ENCODE results near the gene LDHA.

LDHA gene

DNA sequence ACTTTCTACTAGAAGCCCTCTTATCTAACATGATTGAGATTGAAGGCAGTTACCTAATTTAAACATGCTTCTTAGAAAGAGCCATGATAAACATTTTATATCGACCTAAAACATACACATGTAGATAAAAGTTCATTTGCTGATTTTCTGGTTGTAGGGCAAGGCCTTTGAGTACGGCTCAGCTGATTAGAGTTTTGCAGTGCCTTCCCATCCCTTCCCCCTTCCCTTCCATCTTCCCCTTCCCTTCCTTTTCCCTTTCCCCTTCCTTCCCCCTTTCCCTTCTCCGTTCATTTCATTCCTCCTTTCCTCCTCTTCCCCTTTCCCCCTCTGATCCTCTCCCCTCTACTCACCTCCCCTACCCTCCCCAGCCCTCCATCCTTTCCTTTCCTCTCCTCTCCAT, 22.1 kb downstream of the LDHA start:
- Histone ChIP-seq H3K36me3 (replicated peaks; ENCODE audit: low read depth, low read length) (no peaks in the 10 kb centered on the region), H2AFZ (ENCODE audit: low read depth, low read length) (no peak overlapping the region), H3K9me3 (ENCODE audit: insufficient read depth, low read length) (no peaks in the 10 kb centered on the region), H3K79me2 (ENCODE audit: low read length) (no peaks in the 10 kb centered on the region), H3K27ac (ENCODE audit: low read length) (no peak overlapping the region), H4K20me1 (ENCODE audit: insufficient read depth, low read length) (no peaks in the 10 kb centered on the region), H3K27me3 (ENCODE audit: low read depth, low read length) (no peaks in the 10 kb centered on the region), H3K4me1 (ENCODE audit: low read length) (no peaks in the 10 kb centered on the region), H3K4me2 (ENCODE audit: low read length) (no peak overlapping the region), H3K4me3 (ENCODE audit: low read length) (no peak overlapping the region), H3K9ac (ENCODE audit: low read length) (no peak overlapping the region)
- TF ChIP-seq, protein P1, sequence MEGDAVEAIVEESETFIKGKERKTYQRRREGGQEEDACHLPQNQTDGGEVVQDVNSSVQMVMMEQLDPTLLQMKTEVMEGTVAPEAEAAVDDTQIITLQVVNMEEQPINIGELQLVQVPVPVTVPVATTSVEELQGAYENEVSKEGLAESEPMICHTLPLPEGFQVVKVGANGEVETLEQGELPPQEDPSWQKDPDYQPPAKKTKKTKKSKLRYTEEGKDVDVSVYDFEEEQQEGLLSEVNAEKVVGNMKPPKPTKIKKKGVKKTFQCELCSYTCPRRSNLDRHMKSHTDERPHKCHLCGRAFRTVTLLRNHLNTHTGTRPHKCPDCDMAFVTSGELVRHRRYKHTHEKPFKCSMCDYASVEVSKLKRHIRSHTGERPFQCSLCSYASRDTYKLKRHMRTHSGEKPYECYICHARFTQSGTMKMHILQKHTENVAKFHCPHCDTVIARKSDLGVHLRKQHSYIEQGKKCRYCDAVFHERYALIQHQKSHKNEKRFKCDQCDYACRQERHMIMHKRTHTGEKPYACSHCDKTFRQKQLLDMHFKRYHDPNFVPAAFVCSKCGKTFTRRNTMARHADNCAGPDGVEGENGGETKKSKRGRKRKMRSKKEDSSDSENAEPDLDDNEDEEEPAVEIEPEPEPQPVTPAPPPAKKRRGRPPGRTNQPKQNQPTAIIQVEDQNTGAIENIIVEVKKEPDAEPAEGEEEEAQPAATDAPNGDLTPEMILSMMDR (IDR thresholded peaks at IDR 0.05; ENCODE audit: low read depth, low read length), result no peak
- TF ChIP-seq EZH2phosphoT487 (IDR thresholded peaks at IDR 0.05; ENCODE audit: low read depth), result no peak

DNA sequence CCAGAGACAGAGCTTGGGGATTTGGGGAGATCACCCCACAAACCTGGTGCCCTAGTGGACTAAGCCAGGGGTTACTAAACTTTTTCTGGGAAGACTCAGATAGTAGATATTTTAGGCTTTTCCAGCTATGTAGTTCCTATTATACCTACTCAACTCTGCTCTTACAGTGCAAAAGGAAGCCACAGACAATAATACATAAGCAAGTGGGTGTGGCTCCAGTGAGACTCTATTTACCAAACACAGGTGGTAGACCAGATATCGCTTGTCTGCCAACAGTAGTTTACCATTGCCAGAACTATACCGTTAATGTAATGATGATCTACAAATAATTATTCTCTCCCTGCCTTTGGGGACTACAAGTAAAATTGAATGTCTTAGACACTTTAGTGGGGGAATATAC, 24.7 kb downstream of the LDHA start:
- TF ChIP-seq, protein P1 (IDR thresholded peaks at IDR 0.05; ENCODE audit: low read depth, low read length), result no peak
- TF ChIP-seq EZH2phosphoT487 (IDR thresholded peaks at IDR 0.05; ENCODE audit: low read depth), result no peak
- Histone ChIP-seq H3K27me3 (ENCODE audit: low read depth, low read length) (no peaks in the 10 kb centered on the region), H3K4me2 (ENCODE audit: low read length) (no peak overlapping the region), H2AFZ (ENCODE audit: low read depth, low read length) (no peak overlapping the region), H3K9me3 (ENCODE audit: insufficient read depth, low read length) (no peaks in the 10 kb centered on the region), H3K27ac (ENCODE audit: low read length) (no peak overlapping the region), H3K9ac (ENCODE audit: low read length) (no peak overlapping the region), H3K4me3 (ENCODE audit: low read length) (no peak overlapping the region), H3K79me2 (ENCODE audit: low read length) (no peaks in the 10 kb centered on the region), H3K36me3 (replicated peaks; ENCODE audit: low read depth, low read length) (no peaks in the 10 kb centered on the region), H3K4me1 (ENCODE audit: low read length) (no peaks in the 10 kb centered on the region), H4K20me1 (ENCODE audit: insufficient read depth, low read length) (no peaks in the 10 kb centered on the region)

DNA sequence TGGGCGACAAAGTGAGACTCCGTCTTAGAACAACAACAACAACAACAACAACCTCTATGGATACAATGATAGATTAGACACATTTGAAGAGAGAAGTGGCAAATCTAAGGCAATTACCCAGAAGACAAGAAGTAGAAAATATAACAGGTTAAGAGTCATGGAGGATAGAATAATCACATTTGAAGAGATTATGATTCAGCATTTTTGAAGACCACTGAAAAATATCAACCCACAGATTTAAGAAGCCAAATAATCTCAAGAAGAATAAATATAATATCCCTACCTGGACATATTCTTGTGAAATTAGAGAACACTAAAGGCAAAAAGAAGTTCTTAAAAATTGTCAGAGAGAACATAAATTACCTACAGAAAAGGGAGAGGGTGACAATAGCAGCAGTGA, 25.7 kb downstream of the LDHA start:
- no peak overlapping the region for H3K9ac ChIP-seq (ENCODE audit: low read length)
- no peak overlapping the region for H3K4me3 ChIP-seq (ENCODE audit: low read length)
- H2AFZ ChIP-seq (ENCODE audit: low read depth, low read length), result no peak overlapping the region
- no peaks in the 10 kb centered on the region for H3K36me3 ChIP-seq (replicated peaks; ENCODE audit: low read depth, low read length)
- no peaks in the 10 kb centered on the region for H3K4me1 ChIP-seq (ENCODE audit: low read length)
- no peaks in the 10 kb centered on the region for H4K20me1 ChIP-seq (ENCODE audit: insufficient read depth, low read length)
- H3K27me3 ChIP-seq (ENCODE audit: low read depth, low read length), result no peaks in the 10 kb centered on the region
- no peaks in the 10 kb centered on the region for H3K9me3 ChIP-seq (ENCODE audit: insufficient read depth, low read length)
- TF ChIP-seq, protein P1 (IDR thresholded peaks at IDR 0.05; ENCODE audit: low read depth, low read length), result no peak
- no peak for TF ChIP-seq EZH2phosphoT487 (IDR thresholded peaks at IDR 0.05; ENCODE audit: low read depth)
- no peak overlapping the region for H3K27ac ChIP-seq (ENCODE audit: low read length)
- no peak overlapping the region for H3K4me2 ChIP-seq (ENCODE audit: low read length)
- no peaks in the 10 kb centered on the region for H3K79me2 ChIP-seq (ENCODE audit: low read length)

DNA sequence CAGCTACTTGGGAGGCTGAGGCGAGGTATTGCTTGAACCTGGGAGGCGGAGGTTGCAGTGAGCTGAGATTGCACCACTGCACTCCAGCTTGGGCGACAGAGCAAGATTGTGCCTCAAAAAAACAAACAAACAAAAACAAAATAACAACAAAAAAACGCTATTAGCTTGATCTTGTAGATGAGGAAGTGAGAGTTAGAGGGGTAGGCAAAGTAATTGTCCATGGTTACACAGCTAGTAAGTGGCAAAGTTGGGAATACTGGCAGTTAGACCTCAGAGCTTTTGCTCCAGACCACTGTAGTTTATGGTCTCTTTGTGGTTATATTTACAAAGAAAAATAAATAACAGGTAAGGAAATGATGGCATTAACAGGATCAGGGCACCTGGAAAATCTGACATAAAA, 32.9 kb downstream of the LDHA start:
- Histone ChIP-seq H4K20me1 (ENCODE audit: insufficient read depth, low read length) (no peaks in the 10 kb centered on the region), H3K9me3 (ENCODE audit: insufficient read depth, low read length) (no peaks in the 10 kb centered on the region), H3K4me3 (ENCODE audit: low read length) (no peak overlapping the region), H3K4me1 (ENCODE audit: low read length) (no peaks in the 10 kb centered on the region), H3K79me2 (ENCODE audit: low read length) (no peaks in the 10 kb centered on the region), H3K27ac (ENCODE audit: low read length) (no peak overlapping the region), H3K36me3 (replicated peaks; ENCODE audit: low read depth, low read length) (no peaks in the 10 kb centered on the region), H3K4me2 (ENCODE audit: low read length) (no peak overlapping the region), H3K9ac (ENCODE audit: low read length) (no peak overlapping the region), H3K27me3 (ENCODE audit: low read depth, low read length) (no peaks in the 10 kb centered on the region), H2AFZ (ENCODE audit: low read depth, low read length) (no peak overlapping the region)
- no peak for TF ChIP-seq EZH2phosphoT487 (IDR thresholded peaks at IDR 0.05; ENCODE audit: low read depth)
- TF ChIP-seq, protein P1 (IDR thresholded peaks at IDR 0.05; ENCODE audit: low read depth, low read length), result no peak
